Ishikawa (cell line): Measurements from ENCODE around the gene GAS5.
"Not testable (repeated sequence)": the region's sequence is repeated elsewhere in the genome, so short reads cannot be mapped to it uniquely, and the experiment has no call there.

Experiments
- CEBPB ChIP-seq: IDR thresholded peaks from 2 replicates; pipeline ENCODE4 v1.6.1; 2012
- CREB1 ChIP-seq: IDR thresholded peaks from 2 replicates; pipeline ENCODE4 v1.6.1; 2012; ENCODE audit warnings: low read depth
- EP300 ChIP-seq: IDR thresholded peaks from 2 replicates; pipeline ENCODE4 v1.6.1; 2012; ENCODE audit warnings: borderline replicate concordance
- FOXM1 ChIP-seq: IDR thresholded peaks from 2 replicates; pipeline ENCODE4 v1.6.1; 2012; ENCODE audit warnings: low read depth, borderline replicate concordance
- NFIC ChIP-seq: IDR thresholded peaks from 2 replicates; pipeline ENCODE4 v1.6.1; 2012
- RAD21 ChIP-seq: IDR thresholded peaks from 2 replicates; pipeline ENCODE4 v1.6.1; 2012; ENCODE audit warnings: low read depth
- REST ChIP-seq: IDR thresholded peaks from 2 replicates; pipeline ENCODE4 v1.6.1; 2012; ENCODE audit warnings: low read depth, mild to moderate bottlenecking
- TAF1 ChIP-seq: IDR thresholded peaks from 2 replicates; pipeline ENCODE4 v1.6.1; 2012; ENCODE audit warnings: low read depth, mild to moderate bottlenecking
- TCF12 ChIP-seq: IDR thresholded peaks from 2 replicates; pipeline ENCODE4 v1.6.1; 2012; ENCODE audit warnings: low read depth
- USF1 ChIP-seq: IDR thresholded peaks from 2 replicates; pipeline ENCODE4 v1.6.1; 2012
- YY1 ChIP-seq: IDR thresholded peaks from 2 replicates; pipeline ENCODE4 v1.6.1; 2012; ENCODE audit warnings: low read depth
- ZBTB7A ChIP-seq: IDR thresholded peaks from 2 replicates; pipeline ENCODE4 v1.6.1; 2012; ENCODE audit warnings: low read depth
- TF ChIP-seq, protein P1 (sequence below): IDR thresholded peaks from 2 replicates; pipeline ENCODE4 v1.6.1; 2012

- TF ChIP-seq EP300, CEBPB, TCF12, TAF1, REST, CREB1, FOXM1, RAD21, NFIC, YY1, USF1, ZBTB7A: not testable (repeated sequence)
- TF ChIP-seq, protein P1, sequence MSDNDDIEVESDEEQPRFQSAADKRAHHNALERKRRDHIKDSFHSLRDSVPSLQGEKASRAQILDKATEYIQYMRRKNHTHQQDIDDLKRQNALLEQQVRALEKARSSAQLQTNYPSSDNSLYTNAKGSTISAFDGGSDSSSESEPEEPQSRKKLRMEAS: 0 out of 2 replicates have a peak, but pooled peaks have one; percentile 20
Measured at GRCh38 chr1:173862146-173862768, 5.5 kb downstream of the GAS5 start.
